ENCODE data around the gene ZNF692.

- TF ChIP-seq POLR2AphosphoS5 (IDR thresholded peaks at IDR 0.05; ENCODE audit: insufficient read depth, low read depth, low read length) (no peak), EZH2 (IDR thresholded peaks at IDR 0.05; ENCODE audit: borderline replicate concordance, low read depth, low read length, severe bottlenecking) (no peak), CTCF (IDR thresholded peaks at IDR 0.05; ENCODE audit: extremely low read depth in 1 of 2, insufficient read depth in 1 of 2, low read depth in 1 of 2, low read length in 2 of 2) (no peak), POLR2A (IDR thresholded peaks at IDR 0.05; ENCODE audit: low read depth, low read length) (no peak), GATA2 (IDR thresholded peaks at IDR 0.05; ENCODE audit: insufficient read depth, insufficient read length, low read depth, low read length) (no peak), JUN (IDR thresholded peaks at IDR 0.05; ENCODE audit: borderline replicate concordance, insufficient read depth, insufficient read length, low read depth) (no peak), MAX (IDR thresholded peaks at IDR 0.05; ENCODE audit: insufficient read depth, insufficient read length) (no peak), FOS (IDR thresholded peaks at IDR 0.05; ENCODE audit: borderline replicate concordance, insufficient read depth, low read length) (no peak)
Measured at GRCh38 chr1:248847181-248847955, 11.5 kb downstream of the ZNF692 start.
